IMR-90 (cell line): ENCODE results near the gene CSRP1.

Experiments used
- BHLHE40 ChIP-seq: fragments of 150-350 bp; IDR thresholded peaks from 2 replicates; pipeline ENCODE4 v1.6.1; 2016; ENCODE audit warnings: mild to moderate bottlenecking, low read depth, low read length
- CEBPB ChIP-seq: IDR thresholded peaks from 2 replicates; pipeline ENCODE4 v1.6.1; 2012; ENCODE audit warnings: low read depth, low read length, improper control_type of control experiment
- CHD1 ChIP-seq: IDR thresholded peaks from 2 replicates; pipeline ENCODE4 v1.6.1; 2012; ENCODE audit warnings: low read depth, low read length, improper control_type of control experiment
- FOS ChIP-seq: fragments of 150-350 bp; IDR thresholded peaks from 2 replicates; pipeline ENCODE4 v1.6.1; 2016; ENCODE audit warnings: low read depth, low read length
- MAFK ChIP-seq: IDR thresholded peaks from 2 replicates; pipeline ENCODE4 v1.6.1; 2012; ENCODE audit warnings: low read depth, low read length, improper control_type of control experiment
- MXI1 ChIP-seq: IDR thresholded peaks from 2 replicates; pipeline ENCODE4 v1.6.1; 2012; ENCODE audit warnings: low read depth, mild to moderate bottlenecking, low read length, moderate library complexity, borderline replicate concordance
- POLR2A ChIP-seq: IDR thresholded peaks from 2 replicates; pipeline ENCODE4 v1.6.1; 2012; ENCODE audit warnings: mild to moderate bottlenecking, low read depth, low read length
- RAD21 ChIP-seq: IDR thresholded peaks from 2 replicates; pipeline ENCODE4 v1.6.1; 2012; ENCODE audit warnings: low read length, improper control_type of control experiment
- RCOR1 ChIP-seq: IDR thresholded peaks from 2 replicates; pipeline ENCODE4 v1.6.1; 2012; ENCODE audit warnings: mild to moderate bottlenecking, low read length, improper control_type of control experiment; ENCODE audit not compliant: insufficient replicate concordance
- RFX5 ChIP-seq: IDR thresholded peaks from 2 replicates; pipeline ENCODE4 v1.8.0; 2012; ENCODE audit warnings: low read depth, mild to moderate bottlenecking, low read length, moderate library complexity
- SMC3 ChIP-seq: fragments of 150-350 bp; IDR thresholded peaks from 2 replicates; pipeline ENCODE4 v1.6.1; 2016; ENCODE audit warnings: low read depth, mild to moderate bottlenecking, antibody characterized with exemption, low read length, moderate library complexity
- USF2 ChIP-seq: fragments of 150-350 bp; IDR thresholded peaks from 2 replicates; pipeline ENCODE4 v1.6.1; 2017; ENCODE audit warnings: mild to moderate bottlenecking, antibody characterized with exemption, low read length, low read depth
- TF ChIP-seq, protein P1 (sequence below): conservative IDR thresholded peaks from 2 replicates; pipeline ENCODE4 v1.5.1; 2012; ENCODE audit warnings: mild to moderate bottlenecking, low read depth, low read length, improper control_type of control experiment
- TF ChIP-seq, protein P2 (sequence below): fragments of 150-350 bp; IDR thresholded peaks from 2 replicates; pipeline ENCODE4 v1.6.1; 2016; ENCODE audit warnings: low read depth, mild to moderate bottlenecking, low read length, moderate library complexity, borderline replicate concordance

DNA sequence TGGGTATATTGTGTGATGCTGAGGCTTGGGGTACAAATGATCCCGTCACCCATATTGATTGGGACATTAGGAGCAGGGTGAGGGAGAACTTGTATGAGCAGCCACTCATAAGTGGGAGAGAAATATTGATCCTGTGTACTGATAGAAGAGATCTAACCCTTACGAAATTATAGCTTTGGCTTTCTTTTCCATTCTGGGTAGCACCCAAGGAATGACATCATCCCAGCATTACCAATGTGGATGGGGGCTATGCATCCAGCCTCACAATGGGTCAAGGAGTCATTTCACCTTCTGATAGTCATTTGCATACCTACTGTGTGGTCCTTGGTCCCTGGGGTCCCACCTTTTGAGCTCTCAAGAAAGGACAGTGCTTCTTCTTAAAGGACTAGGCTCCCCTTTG lies 30.1 kb upstream of the CSRP1 start:
- TF ChIP-seq, protein P1, sequence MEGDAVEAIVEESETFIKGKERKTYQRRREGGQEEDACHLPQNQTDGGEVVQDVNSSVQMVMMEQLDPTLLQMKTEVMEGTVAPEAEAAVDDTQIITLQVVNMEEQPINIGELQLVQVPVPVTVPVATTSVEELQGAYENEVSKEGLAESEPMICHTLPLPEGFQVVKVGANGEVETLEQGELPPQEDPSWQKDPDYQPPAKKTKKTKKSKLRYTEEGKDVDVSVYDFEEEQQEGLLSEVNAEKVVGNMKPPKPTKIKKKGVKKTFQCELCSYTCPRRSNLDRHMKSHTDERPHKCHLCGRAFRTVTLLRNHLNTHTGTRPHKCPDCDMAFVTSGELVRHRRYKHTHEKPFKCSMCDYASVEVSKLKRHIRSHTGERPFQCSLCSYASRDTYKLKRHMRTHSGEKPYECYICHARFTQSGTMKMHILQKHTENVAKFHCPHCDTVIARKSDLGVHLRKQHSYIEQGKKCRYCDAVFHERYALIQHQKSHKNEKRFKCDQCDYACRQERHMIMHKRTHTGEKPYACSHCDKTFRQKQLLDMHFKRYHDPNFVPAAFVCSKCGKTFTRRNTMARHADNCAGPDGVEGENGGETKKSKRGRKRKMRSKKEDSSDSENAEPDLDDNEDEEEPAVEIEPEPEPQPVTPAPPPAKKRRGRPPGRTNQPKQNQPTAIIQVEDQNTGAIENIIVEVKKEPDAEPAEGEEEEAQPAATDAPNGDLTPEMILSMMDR: no peak
- TF ChIP-seq POLR2A (no peak), CHD1 (no peak), RAD21 (no peak), RCOR1 (no peak), RFX5 (no peak), CEBPB (peak; percentile 40; the same call in 1 of the 2 replicates), FOS (no peak), SMC3 (no peak), USF2 (no peak), MAFK (no peak), MXI1 (no peak), BHLHE40 (no peak)
- TF ChIP-seq, protein P2, sequence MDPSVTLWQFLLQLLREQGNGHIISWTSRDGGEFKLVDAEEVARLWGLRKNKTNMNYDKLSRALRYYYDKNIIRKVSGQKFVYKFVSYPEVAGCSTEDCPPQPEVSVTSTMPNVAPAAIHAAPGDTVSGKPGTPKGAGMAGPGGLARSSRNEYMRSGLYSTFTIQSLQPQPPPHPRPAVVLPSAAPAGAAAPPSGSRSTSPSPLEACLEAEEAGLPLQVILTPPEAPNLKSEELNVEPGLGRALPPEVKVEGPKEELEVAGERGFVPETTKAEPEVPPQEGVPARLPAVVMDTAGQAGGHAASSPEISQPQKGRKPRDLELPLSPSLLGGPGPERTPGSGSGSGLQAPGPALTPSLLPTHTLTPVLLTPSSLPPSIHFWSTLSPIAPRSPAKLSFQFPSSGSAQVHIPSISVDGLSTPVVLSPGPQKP: no peak
